Common myeloid progenitor, CD34-positive (primary cell): ENCODE results near the gene RAD23B.

Experiments
- CTCF ChIA-PET: fragments of 350-600 bp; sonication (Branson Sonifier 250); formaldehyde crosslinking; loops from one replicate; lab custom pipeline; 2021; ENCODE audit warnings: antibody characterized with exemption; lab: Charles Lee
- POLR2A ChIA-PET: fragments of 350-600 bp; sonication (Branson Sonifier 250); formaldehyde crosslinking; loops from one replicate; lab custom pipeline; 2021; ENCODE audit warnings: antibody characterized with exemption; lab: Charles Lee
- DNase-seq, 3 donors: peaks; one replicate each; pipeline versions ENCODE4 v3.0.0 to v3.0.0-alpha.2; 2013
- H3K27ac ChIP-seq, 2 experiments: 1 replicate in 1 of 2; 2 replicates in 1 of 2; pipeline ENCODE4 v1.7.0; 2013; ENCODE audit warnings: inconsistent platforms in 2 of 2, low read length in 2 of 2, mild to moderate bottlenecking in 2 of 2, low read depth in 1 of 2, moderate library complexity in 1 of 2; ENCODE audit not compliant: severe bottlenecking in 2 of 2, insufficient read depth in 1 of 2, poor library complexity in 1 of 2
- H3K27me3 ChIP-seq, 5 experiments: replicated peaks in 2 of 5; 1 replicate in 3 of 5; 2 replicates in 2 of 5; pipeline versions ENCODE4 v1.6.1 to v1.7.0; 2013; ENCODE audit warnings: low read length in 4 of 5, mild to moderate bottlenecking in 2 of 5, moderate library complexity in 2 of 5, inconsistent platforms in 1 of 5; ENCODE audit not compliant: insufficient read depth in 5 of 5, control insufficient read depth in 4 of 5
- H3K36me3 ChIP-seq, 4 experiments: 1 replicate in 2 of 4; 2 replicates in 2 of 4; pipeline versions ENCODE4 v1.6.1 to v1.7.0; 2013; ENCODE audit warnings: low read length in 3 of 4, control low read depth in 1 of 4, mild to moderate bottlenecking in 1 of 4; ENCODE audit not compliant: control insufficient read depth in 4 of 4, insufficient read depth in 4 of 4
- H3K4me1 ChIP-seq, 4 experiments: 1 replicate in 3 of 4; 2 replicates in 1 of 4; pipeline versions ENCODE4 v1.6.1 to v1.7.1; 2013; ENCODE audit warnings: low read length in 3 of 4, mild to moderate bottlenecking in 3 of 4, control low read depth in 1 of 4, inconsistent platforms in 1 of 4, moderate library complexity in 1 of 4; ENCODE audit not compliant: control insufficient read depth in 4 of 4, insufficient read depth in 4 of 4; ENCODE audit errors: control extremely low read depth in 1 of 4
- H3K4me3 ChIP-seq, 7 experiments: 1 replicate in 4 of 7; 2 replicates in 3 of 7; pipeline versions ENCODE4 v1.5.1 to v1.7.0; 2013; ENCODE audit warnings: mild to moderate bottlenecking in 7 of 7, low read length in 6 of 7, moderate library complexity in 6 of 7, inconsistent platforms in 2 of 7, low read depth in 2 of 7, control low read depth in 1 of 7; ENCODE audit not compliant: insufficient read depth in 4 of 7, control insufficient read depth in 1 of 7; ENCODE audit errors: extremely low read depth in 1 of 7
- H3K9me3 ChIP-seq, 5 experiments: 1 replicate in 4 of 5; 2 replicates in 1 of 5; pipeline versions ENCODE4 v1.6.1 to v1.7.1; 2013; ENCODE audit warnings: low read length in 4 of 5, mild to moderate bottlenecking in 2 of 5, inconsistent platforms in 1 of 5, low read depth in 1 of 5, moderate library complexity in 1 of 5; ENCODE audit not compliant: control insufficient read depth in 4 of 5, insufficient read depth in 2 of 5; ENCODE audit errors: control extremely low read depth in 1 of 5
- WGBS: methylation state at CpG from one replicate; pipeline ENCODE4 v1.1.5; 2013; ENCODE audit not compliant: insufficient coverage; 5-methylcytosine and 5-hydroxymethylcytosine counted together

RAD23B gene

GRCh38 chr9:107306308-107306707, 23.2 kb downstream of the RAD23B start:
- WGBS: 100% methylated on average over 2 of the region's 2 CpGs
- ChIA-PET POLR2A (interaction anchor here (0.6 kb wide), 1 partner anchor 9 kb away, joined by 4 read pairs; no protein-coding TSS in a partner anchor), CTCF (interaction anchor here (1.3 kb wide), 1 partner anchor 9 kb away, joined by 4 read pairs; no protein-coding TSS in a partner anchor)
- no peaks in the 10 kb centered on the region for H3K9me3 ChIP-seq
- H3K4me3 ChIP-seq: no peak overlapping the region
- peaks cover 2 to 20% (median 18%) of the 10 kb centered on the region in 4 experiments for H3K4me1 ChIP-seq
- DNase-seq: no peak
- peaks cover 13 to 66% (median 35%) of the 10 kb centered on the region in 4 experiments for H3K36me3 ChIP-seq
- peaks cover 0 to 2% (median 0%) of the 10 kb centered on the region in 5 experiments for H3K27me3 ChIP-seq
- H3K27ac ChIP-seq: no peak overlapping the region

- H3K36me3 ChIP-seq: peaks cover 18 to 68% (median 38%) of the 10 kb centered on the region in 4 experiments
- H3K4me3 ChIP-seq: no peak overlapping the region
- ChIA-PET CTCF (interaction anchor here (1.9 to 2.7 kb wide), 2 partner anchors 24 to 67 kb away, joined by 4 to 8 read pairs; partner anchors contain the start of gene RAD23B), POLR2A (no interaction called here)
- H3K9me3 ChIP-seq: no peaks in the 10 kb centered on the region
- peaks cover 0 to 2% (median 0%) of the 10 kb centered on the region in 5 experiments for H3K27me3 ChIP-seq
- DNase-seq: no peak
- H3K27ac ChIP-seq: no peak overlapping the region
- WGBS: 100% methylated on average over 1 of the region's 1 CpG
- H3K4me1 ChIP-seq: peaks cover 2 to 20% (median 18%) of the 10 kb centered on the region in 4 experiments
These were observed 24.3 kb downstream of the RAD23B start for GRCh38 chr9:107307331-107307730.

GRCh38 chr9:107308461-107308860, 25.4 kb downstream of the RAD23B start:
- no peaks in the 10 kb centered on the region for H3K9me3 ChIP-seq
- ChIA-PET CTCF (interaction anchor here (1.0 to 2.7 kb wide), 4 partner anchors 23 to 68 kb away, joined by 3 to 8 read pairs (median 6); partner anchors contain the start of gene RAD23B), POLR2A (no interaction called here)
- H3K4me3 ChIP-seq: no peak overlapping the region
- H3K36me3 ChIP-seq: peaks cover 16 to 79% (median 43%) of the 10 kb centered on the region in 4 experiments
- H3K27ac ChIP-seq: no peak overlapping the region
- peaks cover 2 to 20% (median 18%) of the 10 kb centered on the region in 4 experiments for H3K4me1 ChIP-seq
- DNase-seq: no peak
- no CpG with 5 or more reads among the region's 1 CpG for WGBS
- H3K27me3 ChIP-seq: peaks cover 0 to 2% (median 0%) of the 10 kb centered on the region in 5 experiments

- DNase-seq: peak; percentile 76 to 94 (median 91)
- no peak overlapping the region for H3K27ac ChIP-seq
- ChIA-PET CTCF (interaction anchor here (1.0 to 2.7 kb wide), 4 partner anchors 24 to 69 kb away, joined by 3 to 8 read pairs (median 6); partner anchors contain the start of gene RAD23B), POLR2A (no interaction called here)
- H3K4me3 ChIP-seq: peak overlapping the region in 1 of 7 experiments; percentile 28
- peaks cover 19 to 83% (median 44%) of the 10 kb centered on the region in 4 experiments for H3K36me3 ChIP-seq
- peaks cover 2 to 20% (median 18%) of the 10 kb centered on the region in 4 experiments for H3K4me1 ChIP-seq
- H3K27me3 ChIP-seq: peaks cover 0 to 2% (median 0%) of the 10 kb centered on the region in 5 experiments
- WGBS: 0% methylated on average over 1 of the region's 5 CpGs
- H3K9me3 ChIP-seq: no peaks in the 10 kb centered on the region
These were observed 26.2 kb downstream of the RAD23B start for GRCh38 chr9:107309271-107309670.

- DNase-seq: no peak
- Histone ChIP-seq H3K4me3 (no peak overlapping the region), H3K36me3 (peaks cover 15 to 72% (median 34%) of the 10 kb centered on the region in 4 experiments), H3K4me1 (peaks cover 2 to 19% (median 17%) of the 10 kb centered on the region in 4 experiments), H3K9me3 (no peaks in the 10 kb centered on the region), H3K27ac (no peak overlapping the region), H3K27me3 (no peaks in the 10 kb centered on the region)
- POLR2A ChIA-PET: interaction anchor here (1.1 kb wide), 1 partner anchor 12 kb away, joined by 3 read pairs; no protein-coding TSS in a partner anchor
- CTCF ChIA-PET: interaction anchor here (0.8 kb wide), 1 partner anchor 29 kb away, joined by 3 read pairs; no protein-coding TSS in a partner anchor
- WGBS: 95% methylated on average over 7 of the region's 8 CpGs
These were observed 29.4 kb downstream of the RAD23B start for GRCh38 chr9:107312376-107313050.

- Histone ChIP-seq H3K27ac (no peak overlapping the region), H3K27me3 (no peaks in the 10 kb centered on the region), H3K4me1 (peaks cover 2 to 15% (median 10%) of the 10 kb centered on the region in 4 experiments), H3K36me3 (peaks cover 10 to 76% (median 29%) of the 10 kb centered on the region in 4 experiments), H3K9me3 (no peaks in the 10 kb centered on the region), H3K4me3 (no peak overlapping the region)
- POLR2A ChIA-PET: no interaction called here
- CTCF ChIA-PET: interaction anchor here (0.9 kb wide), 1 partner anchor 20 kb away, joined by 3 read pairs; no protein-coding TSS in a partner anchor
- WGBS: 100% methylated on average over 1 of the region's 1 CpG
- no peak for DNase-seq
These were observed 30.5 kb downstream of the RAD23B start for GRCh38 chr9:107313555-107314096.
